ENCODE data around the gene MPPED1.

GRCh38 chr22:43439368-43440103 is 27.7 kb downstream of the MPPED1 start:
- TF ChIP-seq, protein P1, sequence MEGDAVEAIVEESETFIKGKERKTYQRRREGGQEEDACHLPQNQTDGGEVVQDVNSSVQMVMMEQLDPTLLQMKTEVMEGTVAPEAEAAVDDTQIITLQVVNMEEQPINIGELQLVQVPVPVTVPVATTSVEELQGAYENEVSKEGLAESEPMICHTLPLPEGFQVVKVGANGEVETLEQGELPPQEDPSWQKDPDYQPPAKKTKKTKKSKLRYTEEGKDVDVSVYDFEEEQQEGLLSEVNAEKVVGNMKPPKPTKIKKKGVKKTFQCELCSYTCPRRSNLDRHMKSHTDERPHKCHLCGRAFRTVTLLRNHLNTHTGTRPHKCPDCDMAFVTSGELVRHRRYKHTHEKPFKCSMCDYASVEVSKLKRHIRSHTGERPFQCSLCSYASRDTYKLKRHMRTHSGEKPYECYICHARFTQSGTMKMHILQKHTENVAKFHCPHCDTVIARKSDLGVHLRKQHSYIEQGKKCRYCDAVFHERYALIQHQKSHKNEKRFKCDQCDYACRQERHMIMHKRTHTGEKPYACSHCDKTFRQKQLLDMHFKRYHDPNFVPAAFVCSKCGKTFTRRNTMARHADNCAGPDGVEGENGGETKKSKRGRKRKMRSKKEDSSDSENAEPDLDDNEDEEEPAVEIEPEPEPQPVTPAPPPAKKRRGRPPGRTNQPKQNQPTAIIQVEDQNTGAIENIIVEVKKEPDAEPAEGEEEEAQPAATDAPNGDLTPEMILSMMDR (conservative IDR thresholded peaks at IDR 0.05; ENCODE audit: low read length), result no peak
- TF ChIP-seq EZH2phosphoT487 (IDR thresholded peaks at IDR 0.05; ENCODE audit: borderline replicate concordance), result no peak

Data from Loucy (cell line).